Coronary artery (tissue), 2 donors: ENCODE results near the gene UNC13D.
"Not testable (repeated sequence)": the region's sequence is repeated elsewhere in the genome, so short reads cannot be mapped to it uniquely, and the experiment has no call there.

ENCODE experiments used
- DNase-seq: peaks from one replicate; pipeline ENCODE4 v3.0.0-alpha.2; 2017; ENCODE audit warnings: low spot score
- H3K27ac ChIP-seq, 2 donors: fragments of 200-600 bp; sonication (generic); one replicate each; pipeline ENCODE4 v1.5.1; 2016 to 2019
- H3K4me3 ChIP-seq: fragments of 200-600 bp; sonication (generic); 2 replicates; pipeline ENCODE4 v1.5.1; 2016; ENCODE audit warnings: mild to moderate bottlenecking, moderate library complexity
- TF ChIP-seq, protein P1 (sequence below): fragments of 200-600 bp; sonication (generic); IDR thresholded peaks from one replicate; pipeline ENCODE4 v1.5.1; 2019; ENCODE audit warnings: antibody characterized with exemption

The UNC13D gene

GRCh38 chr17:75783069-75783783, 61.0 kb downstream of the UNC13D start:
- TF ChIP-seq, protein P1, sequence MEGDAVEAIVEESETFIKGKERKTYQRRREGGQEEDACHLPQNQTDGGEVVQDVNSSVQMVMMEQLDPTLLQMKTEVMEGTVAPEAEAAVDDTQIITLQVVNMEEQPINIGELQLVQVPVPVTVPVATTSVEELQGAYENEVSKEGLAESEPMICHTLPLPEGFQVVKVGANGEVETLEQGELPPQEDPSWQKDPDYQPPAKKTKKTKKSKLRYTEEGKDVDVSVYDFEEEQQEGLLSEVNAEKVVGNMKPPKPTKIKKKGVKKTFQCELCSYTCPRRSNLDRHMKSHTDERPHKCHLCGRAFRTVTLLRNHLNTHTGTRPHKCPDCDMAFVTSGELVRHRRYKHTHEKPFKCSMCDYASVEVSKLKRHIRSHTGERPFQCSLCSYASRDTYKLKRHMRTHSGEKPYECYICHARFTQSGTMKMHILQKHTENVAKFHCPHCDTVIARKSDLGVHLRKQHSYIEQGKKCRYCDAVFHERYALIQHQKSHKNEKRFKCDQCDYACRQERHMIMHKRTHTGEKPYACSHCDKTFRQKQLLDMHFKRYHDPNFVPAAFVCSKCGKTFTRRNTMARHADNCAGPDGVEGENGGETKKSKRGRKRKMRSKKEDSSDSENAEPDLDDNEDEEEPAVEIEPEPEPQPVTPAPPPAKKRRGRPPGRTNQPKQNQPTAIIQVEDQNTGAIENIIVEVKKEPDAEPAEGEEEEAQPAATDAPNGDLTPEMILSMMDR = peak; percentile 56
- H3K27ac ChIP-seq = peak overlapping the region; percentile 98 to 99
- no peak for DNase-seq
- H3K4me3 ChIP-seq = peak overlapping the region; percentile 1

DNA sequence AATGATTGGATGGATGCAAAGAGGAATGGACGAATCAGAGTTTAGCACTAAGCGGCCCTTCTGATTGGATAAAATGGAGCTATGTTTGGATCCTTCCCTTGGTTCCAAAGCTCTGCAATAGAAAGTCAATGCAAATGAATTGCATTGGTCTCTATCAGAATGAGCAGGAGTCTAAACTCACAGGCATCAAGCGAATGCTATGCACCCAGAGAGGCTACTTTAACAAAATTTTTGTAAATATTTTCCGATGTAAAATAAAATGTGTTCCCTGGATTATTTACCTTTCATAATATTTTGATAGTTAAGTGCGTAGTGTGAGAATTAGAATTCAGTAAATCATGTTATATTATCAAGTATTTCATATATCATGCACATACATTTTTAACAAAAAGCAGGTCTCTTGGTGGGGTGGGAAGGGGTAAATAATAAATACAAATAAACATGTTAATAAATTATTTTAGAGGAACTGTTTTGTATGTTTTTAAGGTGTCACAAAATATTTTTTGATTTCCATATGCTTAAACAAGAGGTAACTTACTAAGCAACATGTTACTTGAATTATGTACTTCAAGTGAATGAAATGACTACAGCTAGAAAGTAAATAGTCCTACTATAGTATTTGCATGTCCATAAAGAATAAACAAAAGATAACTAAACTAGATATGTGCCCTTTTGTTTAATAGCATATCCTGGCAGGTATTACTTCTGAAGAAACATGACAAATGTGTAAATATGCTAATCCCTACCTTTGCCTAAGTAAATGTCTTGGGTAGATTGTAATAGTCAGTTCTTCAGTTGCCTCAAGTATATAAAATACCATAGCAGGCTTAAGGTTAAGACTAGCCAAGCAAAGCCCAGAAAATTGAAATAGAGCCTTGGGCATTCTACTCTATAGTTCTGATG, 64.0 kb downstream of the UNC13D start:
- TF ChIP-seq, protein P1 = no peak
- Histone ChIP-seq H3K4me3 (no peak overlapping the region), H3K27ac (peak overlapping the region; percentile 54 to 98)
- no peak for DNase-seq

GRCh38 chr17:75779250-75779986, 64.8 kb downstream of the UNC13D start:
- peak overlapping the region; percentile 92 for H3K4me3 ChIP-seq
- TF ChIP-seq, protein P1 = no peak
- peak overlapping the region; percentile 98 to 99 for H3K27ac ChIP-seq
- peak; percentile 99 for DNase-seq

- peak overlapping the region; percentile 98 to 99 for H3K27ac ChIP-seq
- TF ChIP-seq, protein P1 = peak; percentile 35
- peak overlapping the region; percentile 92 for H3K4me3 ChIP-seq
- no peak for DNase-seq
These were observed 65.3 kb downstream of the UNC13D start for GRCh38 chr17:75778861-75779249.

DNA sequence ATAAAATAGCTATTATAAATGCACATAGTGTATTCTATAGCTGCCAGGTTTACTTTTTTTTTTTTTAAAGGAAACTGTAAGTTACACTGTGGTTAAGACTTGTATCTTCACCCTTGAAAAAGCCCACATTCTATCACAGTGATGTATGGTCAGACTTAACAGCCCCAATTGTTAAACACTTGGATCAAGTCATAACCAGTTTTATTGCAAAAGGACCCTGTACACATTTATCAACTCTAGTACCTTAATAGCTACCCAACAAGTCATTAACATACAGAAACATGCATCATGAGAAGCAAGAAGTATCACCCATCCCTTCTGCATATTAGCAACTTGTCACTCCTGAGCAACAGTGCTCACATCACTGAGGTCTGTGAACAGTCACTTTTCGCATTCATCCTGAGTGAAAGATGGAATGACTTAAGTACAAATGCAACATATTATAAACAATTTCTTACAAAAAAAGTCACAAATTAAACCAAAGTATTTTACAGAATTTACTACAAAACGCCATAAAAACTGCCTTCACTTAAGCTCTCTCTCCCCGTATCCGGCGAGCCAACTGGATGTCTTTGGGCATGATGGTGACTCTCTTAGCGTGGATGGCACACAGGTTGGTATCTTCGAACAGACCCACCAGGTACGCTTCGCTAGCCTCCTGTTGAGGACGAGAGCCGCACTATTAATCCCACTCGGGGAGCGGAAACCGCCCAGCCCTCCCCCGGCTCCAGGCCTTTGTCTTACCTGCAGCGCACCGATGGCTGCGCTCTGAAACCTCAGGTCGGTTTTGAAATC, 65.9 kb downstream of the UNC13D start:
- H3K4me3 ChIP-seq = peak overlapping the region; percentile 92
- DNase-seq = not testable (repeated sequence)
- H3K27ac ChIP-seq = peak overlapping the region; percentile 98 to 99

- peak overlapping the region; percentile 92 for H3K4me3 ChIP-seq
- TF ChIP-seq, protein P1 = no peak
- H3K27ac ChIP-seq = peak overlapping the region in 1 of 2 donors; percentile 52
- DNase-seq = no peak
These were observed 66.8 kb downstream of the UNC13D start for GRCh38 chr17:75777296-75777922.
